ENCODE data around the gene LRRC27. TPM values are rescaled to one million over a fixed set of nuclear protein-coding genes. Genes with fewer than 3 reads are reported as not detected.

The LRRC27 gene
- total RNA-seq, 1 donor from 2014 or later: 13.8 TPM

DNA sequence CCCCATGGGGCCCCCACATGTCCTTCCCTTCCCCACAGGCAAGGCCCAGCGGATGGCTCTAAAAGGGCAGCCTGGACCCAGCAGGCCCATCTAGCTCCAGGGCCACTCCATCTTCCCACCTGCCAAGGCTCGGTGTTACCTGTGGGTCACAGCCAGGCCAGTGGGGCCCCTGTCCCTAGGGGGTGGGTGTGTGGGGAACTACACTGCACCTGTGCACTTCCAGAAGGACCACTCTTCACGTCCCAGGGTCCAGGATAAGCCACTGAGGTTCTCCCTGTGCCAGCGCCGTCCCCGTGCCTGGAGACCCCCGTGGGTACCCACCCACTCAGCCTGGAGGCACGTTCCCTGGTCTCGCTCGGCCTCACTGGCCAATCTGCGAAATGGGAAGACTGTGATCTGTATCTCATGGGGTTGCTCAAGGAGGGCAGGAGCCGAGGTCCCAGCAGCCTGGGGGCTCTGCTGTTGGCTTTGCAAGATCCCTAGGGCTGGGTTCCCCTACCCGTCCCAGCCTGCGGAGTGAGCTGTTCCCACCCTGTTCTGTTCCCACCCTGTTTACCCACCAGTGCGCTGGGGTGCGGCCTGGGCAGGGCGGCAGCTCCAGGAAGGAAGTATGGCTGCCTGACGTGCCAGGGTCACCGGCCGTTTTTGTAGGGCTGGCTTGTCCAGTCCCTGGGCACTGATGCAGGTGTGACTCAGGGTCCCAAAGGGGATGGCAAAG is 69.6 kb downstream of the LRRC27 start:
- Mint-ChIP-seq H3K27me3 (ENCODE audit: unreplicated experiment) (peaks cover 2% of the 10 kb centered on the region), H3K27ac (ENCODE audit: unreplicated experiment) (no peak overlapping the region), H3K4me1 (ENCODE audit: low read depth, unreplicated experiment) (peaks cover 12% of the 10 kb centered on the region), H3K36me3 (ENCODE audit: unreplicated experiment) (peaks cover 5% of the 10 kb centered on the region), H3K4me3 (ENCODE audit: unreplicated experiment) (no peak overlapping the region), H3K9me3 (ENCODE audit: unreplicated experiment) (peaks cover 10% of the 10 kb centered on the region)
- TF ChIP-seq, protein P1, sequence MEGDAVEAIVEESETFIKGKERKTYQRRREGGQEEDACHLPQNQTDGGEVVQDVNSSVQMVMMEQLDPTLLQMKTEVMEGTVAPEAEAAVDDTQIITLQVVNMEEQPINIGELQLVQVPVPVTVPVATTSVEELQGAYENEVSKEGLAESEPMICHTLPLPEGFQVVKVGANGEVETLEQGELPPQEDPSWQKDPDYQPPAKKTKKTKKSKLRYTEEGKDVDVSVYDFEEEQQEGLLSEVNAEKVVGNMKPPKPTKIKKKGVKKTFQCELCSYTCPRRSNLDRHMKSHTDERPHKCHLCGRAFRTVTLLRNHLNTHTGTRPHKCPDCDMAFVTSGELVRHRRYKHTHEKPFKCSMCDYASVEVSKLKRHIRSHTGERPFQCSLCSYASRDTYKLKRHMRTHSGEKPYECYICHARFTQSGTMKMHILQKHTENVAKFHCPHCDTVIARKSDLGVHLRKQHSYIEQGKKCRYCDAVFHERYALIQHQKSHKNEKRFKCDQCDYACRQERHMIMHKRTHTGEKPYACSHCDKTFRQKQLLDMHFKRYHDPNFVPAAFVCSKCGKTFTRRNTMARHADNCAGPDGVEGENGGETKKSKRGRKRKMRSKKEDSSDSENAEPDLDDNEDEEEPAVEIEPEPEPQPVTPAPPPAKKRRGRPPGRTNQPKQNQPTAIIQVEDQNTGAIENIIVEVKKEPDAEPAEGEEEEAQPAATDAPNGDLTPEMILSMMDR (IDR thresholded peaks at IDR 0.05; ENCODE audit: partially characterized antibody, unreplicated experiment): no peak
- no peak for DNase-seq

DNA sequence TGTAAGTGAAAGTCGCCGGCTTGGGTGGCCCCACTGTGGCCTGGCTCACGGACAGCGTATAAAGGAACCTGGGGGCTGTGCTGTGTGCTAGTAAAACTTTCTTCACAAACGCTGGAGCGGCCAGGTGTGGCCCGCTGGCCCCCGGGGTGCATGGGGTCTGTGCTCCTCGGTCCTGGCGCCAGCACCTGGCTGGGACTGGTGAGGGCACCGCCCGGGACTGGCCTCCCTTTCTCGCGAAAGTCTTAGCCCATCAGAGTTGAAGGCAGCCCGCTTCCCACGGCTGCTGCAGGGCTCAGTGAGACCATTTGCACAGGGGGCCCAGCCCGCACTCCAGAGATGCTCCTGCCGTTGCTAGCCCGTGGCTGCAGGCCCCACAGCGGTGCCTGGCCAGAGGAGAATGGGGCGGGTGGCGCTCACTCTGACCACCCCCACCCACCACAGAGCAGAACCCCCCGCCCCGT is 70.8 kb downstream of the LRRC27 start:
- DNase-seq: no peak
- no peak overlapping the region for H3K4me3 Mint-ChIP-seq (ENCODE audit: unreplicated experiment)
- H3K9me3 Mint-ChIP-seq (ENCODE audit: unreplicated experiment): peaks cover 8% of the 10 kb centered on the region
- TF ChIP-seq, protein P1 (IDR thresholded peaks at IDR 0.05; ENCODE audit: partially characterized antibody, unreplicated experiment): no peak
- no peaks in the 10 kb centered on the region for H3K27me3 Mint-ChIP-seq (ENCODE audit: unreplicated experiment)
- H3K27ac Mint-ChIP-seq (ENCODE audit: unreplicated experiment): no peak overlapping the region
- H3K36me3 Mint-ChIP-seq (ENCODE audit: unreplicated experiment): peaks cover 5% of the 10 kb centered on the region
- peaks cover 17% of the 10 kb centered on the region for H3K4me1 Mint-ChIP-seq (ENCODE audit: low read depth, unreplicated experiment)

DNA sequence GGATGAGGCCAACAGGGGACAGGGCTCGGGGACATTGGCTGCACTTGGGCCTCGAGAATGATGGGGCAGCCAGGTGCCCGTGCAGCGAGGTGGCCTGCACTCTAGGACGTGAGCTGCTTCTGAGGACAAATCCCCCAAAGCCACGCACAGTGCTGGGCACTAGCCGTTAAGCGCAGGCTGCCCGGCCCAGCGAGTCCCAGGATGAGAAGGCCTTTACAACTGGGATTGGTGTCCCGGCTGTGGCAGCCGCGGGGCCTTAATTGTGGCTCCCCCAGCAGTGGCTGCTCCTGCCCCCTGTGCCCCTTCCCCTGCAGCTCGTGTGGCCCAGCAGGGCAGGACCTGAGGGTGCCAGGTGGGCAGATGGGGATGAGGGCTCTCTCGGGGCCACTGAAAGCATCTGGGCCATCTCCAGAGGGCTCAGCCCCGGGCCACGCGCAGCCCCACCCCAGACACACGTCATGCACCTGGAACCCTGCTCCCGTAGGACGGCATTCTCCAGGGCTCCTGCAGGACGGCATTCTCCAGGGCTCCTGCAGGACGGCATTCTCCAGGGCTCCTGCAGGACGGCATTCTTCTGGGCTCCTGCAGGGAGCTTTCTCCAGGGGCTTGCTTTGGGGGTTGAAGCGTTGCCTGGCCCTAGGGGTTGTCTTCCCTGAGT is 71.6 kb downstream of the LRRC27 start:
- peaks cover 5% of the 10 kb centered on the region for H3K36me3 Mint-ChIP-seq (ENCODE audit: unreplicated experiment)
- TF ChIP-seq, protein P1 (IDR thresholded peaks at IDR 0.05; ENCODE audit: partially characterized antibody, unreplicated experiment): no peak
- DNase-seq: no peak
- no peak overlapping the region for H3K4me3 Mint-ChIP-seq (ENCODE audit: unreplicated experiment)
- H3K4me1 Mint-ChIP-seq (ENCODE audit: low read depth, unreplicated experiment): peaks cover 15% of the 10 kb centered on the region
- peaks cover 5% of the 10 kb centered on the region for H3K9me3 Mint-ChIP-seq (ENCODE audit: unreplicated experiment)
- peaks cover 2% of the 10 kb centered on the region for H3K27me3 Mint-ChIP-seq (ENCODE audit: unreplicated experiment)
- peak overlapping the region; percentile 72 for H3K27ac Mint-ChIP-seq (ENCODE audit: unreplicated experiment)

DNA sequence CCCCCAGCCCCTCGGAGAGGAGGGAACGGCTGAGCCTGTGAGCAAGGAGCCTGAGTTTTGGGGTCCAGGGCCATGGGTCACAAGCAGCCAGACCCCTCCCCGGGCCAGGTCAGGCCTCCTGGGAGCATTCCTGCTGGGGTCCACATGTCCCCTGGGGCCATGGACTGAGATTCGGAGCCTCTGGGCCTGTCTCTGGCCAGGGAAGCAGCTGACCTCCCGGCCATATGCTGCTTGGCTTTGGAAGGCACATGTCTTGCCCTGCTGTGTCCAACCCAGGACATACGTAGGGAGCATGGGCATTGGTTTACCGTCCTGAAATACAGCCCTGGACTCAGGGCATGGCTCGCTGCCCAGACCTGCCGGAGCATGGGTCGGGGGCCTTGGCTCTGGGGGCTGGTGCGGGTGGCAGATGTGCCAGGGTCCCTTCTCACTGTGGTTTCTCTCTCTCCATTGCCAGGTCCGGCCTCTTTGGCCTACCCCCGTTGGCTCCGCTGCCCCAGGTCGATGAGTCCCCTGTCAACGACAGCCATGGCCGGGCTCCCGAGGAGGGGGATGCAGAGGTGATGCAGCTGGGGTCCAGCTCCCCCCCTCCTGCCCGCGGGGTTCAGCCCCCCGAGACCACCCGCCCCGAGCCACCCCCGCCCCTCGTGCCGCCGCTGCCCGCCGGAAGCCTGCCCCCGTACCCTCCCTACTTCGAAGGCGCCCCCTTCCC is 72.3 kb downstream of the LRRC27 start:
- Mint-ChIP-seq H3K27me3 (ENCODE audit: unreplicated experiment) (peaks cover 2% of the 10 kb centered on the region), H3K4me1 (ENCODE audit: low read depth, unreplicated experiment) (peaks cover 15% of the 10 kb centered on the region), H3K4me3 (ENCODE audit: unreplicated experiment) (no peak overlapping the region), H3K36me3 (ENCODE audit: unreplicated experiment) (peaks cover 5% of the 10 kb centered on the region), H3K27ac (ENCODE audit: unreplicated experiment) (no peak overlapping the region), H3K9me3 (ENCODE audit: unreplicated experiment) (peaks cover 5% of the 10 kb centered on the region)
- DNase-seq: no peak
- TF ChIP-seq, protein P1 (IDR thresholded peaks at IDR 0.05; ENCODE audit: partially characterized antibody, unreplicated experiment): no peak
